GM12873 (cell line): ENCODE results near the gene TNMD.

ENCODE experiments used
- TF ChIP-seq, protein P1 (sequence below): IDR thresholded peaks from 2 replicates; pipeline ENCODE4 v1.5.1; 2012; ENCODE audit warnings: low read depth, mild to moderate bottlenecking, moderate library complexity, low read length, control low read depth; ENCODE audit not compliant: insufficient read depth; ENCODE audit errors: missing control alignments

The TNMD gene

DNA sequence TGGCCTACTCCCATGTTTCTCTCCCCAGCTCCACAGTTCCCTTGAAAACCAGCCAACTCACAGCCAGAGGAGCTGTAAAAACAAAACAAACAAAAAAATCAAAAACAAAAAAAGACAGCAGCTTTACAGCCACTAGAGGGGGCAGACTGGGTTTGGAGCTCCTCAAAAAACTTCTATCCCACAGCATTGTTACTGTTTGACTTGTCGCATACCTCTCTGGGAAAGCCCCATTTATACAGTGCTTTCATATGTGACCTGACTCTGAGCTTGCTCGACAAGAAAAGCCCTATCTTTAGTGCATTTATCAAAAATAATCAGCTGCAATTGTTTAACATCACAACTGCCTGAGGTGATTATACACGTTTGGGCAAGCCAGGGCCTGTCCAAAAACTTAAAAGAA lies 30.3 kb downstream of the TNMD start:
- TF ChIP-seq, protein P1, sequence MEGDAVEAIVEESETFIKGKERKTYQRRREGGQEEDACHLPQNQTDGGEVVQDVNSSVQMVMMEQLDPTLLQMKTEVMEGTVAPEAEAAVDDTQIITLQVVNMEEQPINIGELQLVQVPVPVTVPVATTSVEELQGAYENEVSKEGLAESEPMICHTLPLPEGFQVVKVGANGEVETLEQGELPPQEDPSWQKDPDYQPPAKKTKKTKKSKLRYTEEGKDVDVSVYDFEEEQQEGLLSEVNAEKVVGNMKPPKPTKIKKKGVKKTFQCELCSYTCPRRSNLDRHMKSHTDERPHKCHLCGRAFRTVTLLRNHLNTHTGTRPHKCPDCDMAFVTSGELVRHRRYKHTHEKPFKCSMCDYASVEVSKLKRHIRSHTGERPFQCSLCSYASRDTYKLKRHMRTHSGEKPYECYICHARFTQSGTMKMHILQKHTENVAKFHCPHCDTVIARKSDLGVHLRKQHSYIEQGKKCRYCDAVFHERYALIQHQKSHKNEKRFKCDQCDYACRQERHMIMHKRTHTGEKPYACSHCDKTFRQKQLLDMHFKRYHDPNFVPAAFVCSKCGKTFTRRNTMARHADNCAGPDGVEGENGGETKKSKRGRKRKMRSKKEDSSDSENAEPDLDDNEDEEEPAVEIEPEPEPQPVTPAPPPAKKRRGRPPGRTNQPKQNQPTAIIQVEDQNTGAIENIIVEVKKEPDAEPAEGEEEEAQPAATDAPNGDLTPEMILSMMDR: peak; percentile 74

DNA sequence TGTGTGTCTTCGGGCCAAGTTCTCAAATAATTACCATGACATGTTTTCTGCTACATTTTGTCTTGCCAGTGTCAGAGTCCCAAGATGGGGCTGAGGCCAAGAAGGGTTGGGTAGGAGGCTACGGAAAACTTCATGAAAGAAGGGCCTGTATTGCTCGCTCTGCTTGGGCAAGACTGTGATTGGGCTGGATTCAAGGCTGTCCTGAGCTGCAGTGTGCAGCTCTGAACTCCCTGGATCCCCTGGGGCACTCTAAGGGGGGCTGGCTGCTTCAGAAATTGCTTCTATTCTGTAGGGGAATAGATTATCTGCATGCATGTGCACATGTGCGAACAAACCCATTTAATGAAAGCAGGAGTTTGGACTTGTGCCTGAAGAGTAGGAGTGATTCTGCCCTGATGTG lies 38.3 kb downstream of the TNMD start:
- TF ChIP-seq, protein P1: no peak

DNA sequence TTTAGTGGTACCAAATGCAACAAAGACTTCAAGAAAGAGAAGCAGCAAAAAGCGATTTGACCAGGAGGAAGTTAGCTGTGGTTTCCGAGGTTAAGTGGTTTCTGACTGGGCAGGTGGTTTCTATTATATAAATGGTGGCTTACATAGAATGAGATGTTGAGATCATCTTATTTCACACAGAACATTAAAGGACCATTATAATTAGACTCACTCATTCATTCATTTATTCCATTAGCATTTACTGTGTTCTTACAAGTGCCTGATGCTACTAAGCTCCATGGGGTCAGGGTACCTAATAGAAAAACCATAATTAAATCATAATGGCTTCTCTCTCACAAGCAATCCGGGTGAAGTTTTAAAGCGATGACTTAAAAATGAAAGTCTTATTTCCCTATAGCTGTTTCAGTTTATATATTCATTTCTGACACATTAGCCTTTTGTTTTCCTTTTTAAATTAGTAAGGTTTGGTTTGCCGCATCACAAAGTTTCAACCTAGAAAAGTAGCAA lies 41.3 kb downstream of the TNMD start:
- TF ChIP-seq, protein P1: no peak

DNA sequence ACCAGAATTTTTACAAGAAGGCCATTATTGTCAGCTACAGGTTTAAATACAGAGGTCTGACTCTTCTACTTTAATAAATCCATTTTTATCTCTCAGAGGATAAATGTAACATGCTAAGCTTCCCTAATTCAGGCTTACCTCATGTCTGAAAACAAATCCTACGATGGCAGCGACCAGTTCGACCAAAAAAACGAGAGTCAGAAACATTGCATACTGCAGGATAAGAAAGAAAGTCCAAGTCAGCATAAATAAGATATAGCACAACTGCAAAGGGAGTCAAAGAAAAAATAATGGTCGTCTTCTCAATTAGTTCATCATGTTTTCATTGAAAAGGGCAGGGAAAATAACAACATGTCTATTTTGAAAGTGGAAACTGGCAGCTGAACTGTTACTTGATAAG lies 50.3 kb downstream of the TNMD start:
- TF ChIP-seq, protein P1: no peak

DNA sequence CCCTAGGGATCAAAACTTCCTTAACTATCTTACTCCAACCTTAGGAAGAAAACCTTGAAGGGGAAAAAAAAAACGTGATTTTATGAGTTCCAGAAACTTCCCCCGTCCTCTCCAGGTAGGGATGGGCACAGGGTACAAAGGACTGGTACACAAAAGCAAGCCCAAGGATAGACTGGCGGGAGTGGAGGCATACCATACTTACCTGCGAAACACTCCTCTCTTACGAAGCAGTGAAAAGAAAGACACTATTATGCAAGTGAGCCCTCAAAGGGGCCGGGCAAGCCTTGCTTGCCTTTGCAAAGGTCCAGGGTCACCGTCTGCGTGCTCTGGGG lies 51.2 kb downstream of the TNMD start:
- TF ChIP-seq, protein P1: no peak

DNA sequence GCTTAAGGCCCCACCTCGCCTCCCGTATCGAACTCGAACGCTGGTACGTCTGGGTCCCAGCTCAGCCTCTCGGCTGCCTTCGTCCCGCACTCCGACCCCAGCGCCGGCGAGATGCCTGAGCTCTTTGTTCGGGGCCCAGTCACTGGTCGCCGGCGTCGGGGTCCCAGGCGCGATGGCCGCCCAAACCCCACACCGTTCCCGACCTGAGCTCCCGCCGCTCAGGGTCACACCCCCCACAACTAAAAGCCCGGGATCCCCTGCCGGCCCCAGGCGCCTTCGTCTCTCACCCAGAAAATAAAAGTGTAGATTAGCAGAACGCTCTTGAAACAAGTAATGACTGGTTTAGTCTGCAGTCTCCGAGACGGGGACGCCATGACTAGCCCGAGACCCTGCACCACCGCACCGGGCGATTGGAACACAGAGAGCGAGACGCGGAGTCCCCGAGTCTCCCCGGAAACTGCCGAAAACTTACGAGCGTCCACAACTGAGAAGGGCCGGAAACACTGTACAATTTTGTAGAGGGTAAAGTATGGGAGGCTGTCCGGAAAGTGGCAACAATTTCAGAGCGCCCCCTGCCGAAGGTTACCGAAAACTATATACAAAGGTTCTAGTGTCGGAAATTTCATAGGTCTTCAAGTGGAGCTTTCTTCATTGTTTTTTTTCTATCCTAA lies 51.7 kb downstream of the TNMD start, which contains the start of gene TSPAN6:
Gene TSPAN6 (minus strand): TSS at position 486 of the 671 bp plus-strand sequence. CDS start 112 bp downstream, at position 374.
- TF ChIP-seq, protein P1: peak; percentile 43

DNA sequence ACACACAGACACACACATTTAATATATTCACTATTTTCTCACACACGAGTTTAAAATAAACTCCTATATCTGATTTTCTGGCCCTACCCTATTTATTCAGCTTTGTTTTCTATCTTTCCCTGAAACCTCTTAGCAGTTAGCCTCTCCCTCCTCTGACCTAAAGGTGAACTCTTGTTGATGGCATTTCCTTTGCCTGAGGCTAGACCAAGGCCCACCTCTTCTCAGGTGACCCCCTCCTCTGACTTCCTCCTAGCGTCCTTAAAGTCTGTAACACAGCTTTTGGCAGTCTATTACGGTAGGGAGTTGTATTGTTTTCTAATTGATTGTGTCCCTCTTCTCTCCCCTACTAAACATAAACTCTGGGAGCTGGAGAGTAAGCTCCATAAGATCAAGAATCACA lies 57.6 kb downstream of the TNMD start:
- TF ChIP-seq, protein P1: no peak
